IPS-NIHi11 (cell line): Measurements from ENCODE around the gene EFCAB8.
"Not testable (repeated sequence)": the region's sequence is repeated elsewhere in the genome, so short reads cannot be mapped to it uniquely, and the experiment has no call there.

Source experiments
- DNase-seq: peaks from one replicate; pipeline ENCODE4 v3.0.0; 2012; ENCODE audit warnings: mixed read lengths, low spot score

EFCAB8 gene

DNA sequence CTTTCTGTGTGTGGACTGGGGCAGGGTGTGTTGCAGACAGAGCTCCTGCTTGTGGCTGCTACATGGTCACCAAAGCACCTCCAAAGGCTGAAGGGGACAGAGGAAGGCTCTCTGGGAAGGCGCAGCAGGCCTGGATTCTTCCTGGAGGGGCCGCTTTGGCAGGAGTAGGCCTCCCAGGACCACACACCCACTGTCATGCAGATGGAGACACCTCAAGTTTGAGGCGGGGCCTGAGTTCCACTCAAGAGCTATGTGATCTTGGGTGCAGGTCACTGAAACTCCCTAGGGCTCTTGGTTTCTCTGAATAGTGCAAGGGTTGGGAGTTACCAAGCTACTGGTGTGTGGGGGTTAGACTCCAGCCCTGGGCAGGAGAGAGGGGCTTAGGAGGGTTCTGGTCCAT lies 27.9 kb downstream of the EFCAB8 start:
- DNase-seq: no peak

DNA sequence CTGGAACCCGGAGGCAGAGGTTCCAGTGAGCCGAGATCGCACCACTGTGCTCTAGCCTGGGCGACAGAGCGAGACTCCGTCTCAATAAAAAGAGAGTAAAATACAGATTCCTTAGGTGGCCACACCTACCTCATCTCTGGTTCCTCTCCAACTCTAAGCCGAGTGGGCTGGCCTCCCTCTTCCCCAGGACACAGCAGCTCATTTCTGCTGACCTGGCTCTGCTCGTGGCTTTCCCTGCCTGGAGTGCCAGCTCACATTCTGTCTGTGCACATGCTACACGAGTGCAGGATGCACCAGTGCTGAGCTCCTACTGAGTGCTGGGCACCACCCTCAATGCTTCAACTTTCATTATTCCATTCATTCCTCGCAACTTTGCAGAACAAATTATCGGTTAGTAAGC lies 28.8 kb downstream of the EFCAB8 start:
- DNase-seq: no peak

- no peak for DNase-seq
Observed at GRCh38 chr20:32888636-32889035, 29.9 kb downstream of the EFCAB8 start.

GRCh38 chr20:32889281-32889680 lies 30.6 kb downstream of the EFCAB8 start:
- no peak for DNase-seq

- DNase-seq: no peak
Observed at GRCh38 chr20:32891491-32891890, 32.8 kb downstream of the EFCAB8 start.

- DNase-seq: no peak
Observed at GRCh38 chr20:32891926-32892660, 33.4 kb downstream of the EFCAB8 start.

- DNase-seq: peak; percentile 54
Observed at GRCh38 chr20:32893263-32894025, 34.7 kb downstream of the EFCAB8 start.

DNA sequence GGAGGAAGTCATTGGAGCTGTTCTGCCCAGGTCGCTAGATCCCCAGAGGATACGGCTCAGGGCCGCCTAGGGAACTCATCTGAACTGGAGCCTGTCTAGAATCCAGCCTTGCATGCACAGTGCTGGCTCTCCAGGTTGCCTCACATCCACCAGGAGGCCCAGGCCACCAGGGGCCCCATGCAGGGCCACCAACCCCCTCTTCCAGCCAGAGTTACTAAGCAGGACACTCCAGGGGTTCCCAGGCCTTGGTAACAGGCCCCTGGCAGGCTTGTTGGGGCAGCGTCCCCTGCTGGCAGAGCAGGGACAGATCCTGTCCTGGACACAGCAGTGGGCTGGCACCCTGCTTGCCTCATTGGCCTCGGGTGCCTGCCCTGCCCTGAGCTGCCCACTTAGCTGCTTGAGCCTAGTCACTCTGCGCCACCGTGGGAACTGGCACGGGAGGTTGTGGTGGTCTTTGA lies 35.3 kb downstream of the EFCAB8 start:
- peak; percentile 88 for DNase-seq

DNA sequence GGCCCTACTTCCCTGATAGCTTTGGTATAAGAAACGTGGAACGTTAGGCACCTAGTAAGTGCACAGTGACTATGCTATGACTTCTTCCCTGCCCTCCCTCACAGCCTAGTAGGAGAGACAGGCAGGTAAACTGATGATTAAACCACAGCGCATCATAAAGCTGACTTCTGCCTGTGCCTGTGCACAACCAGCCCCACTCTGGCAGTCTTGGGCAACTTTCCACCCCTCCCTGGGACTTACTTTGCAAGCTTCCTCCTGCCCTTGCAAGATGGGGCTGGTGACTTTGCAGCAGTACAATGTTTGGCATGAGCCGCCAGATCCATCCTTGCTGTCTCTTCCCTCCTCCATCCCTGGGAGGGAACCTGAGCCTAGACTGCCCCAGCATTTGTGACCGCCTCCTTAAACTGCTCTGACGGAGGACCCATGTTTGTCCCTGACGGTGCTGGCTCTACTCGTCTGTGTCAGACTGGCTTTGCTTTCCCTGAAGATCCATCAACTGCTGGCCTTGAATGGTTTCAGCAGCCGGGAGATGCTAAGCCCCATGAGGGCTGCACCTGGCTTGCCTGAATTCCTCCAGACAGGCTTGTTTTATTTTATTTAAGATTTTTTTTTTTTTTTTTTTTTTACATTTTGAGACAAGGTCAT lies 36.1 kb downstream of the EFCAB8 start:
- no peak for DNase-seq

- no peak for DNase-seq
Observed at GRCh38 chr20:32896521-32897280, 38.0 kb downstream of the EFCAB8 start.

DNA sequence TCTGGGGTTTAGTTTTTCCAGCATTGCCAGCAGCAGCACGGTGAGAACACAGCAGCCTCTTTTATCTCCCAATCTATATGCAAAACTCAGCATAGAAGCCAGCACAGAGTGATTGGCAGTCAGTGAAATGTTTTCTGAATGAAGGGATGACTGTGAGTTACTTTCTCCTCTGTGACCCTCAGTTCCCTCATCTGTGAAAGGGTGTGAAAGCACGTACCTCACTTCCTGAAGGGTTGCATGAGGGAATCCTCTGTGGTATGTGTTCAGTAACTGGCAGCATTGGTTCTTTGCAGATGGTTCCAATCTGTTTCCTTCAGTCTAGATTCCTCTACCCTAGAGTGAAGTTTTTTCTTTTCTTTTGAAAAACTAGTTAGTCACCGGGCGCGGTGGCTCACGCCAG lies 40.0 kb downstream of the EFCAB8 start:
- no peak for DNase-seq

DNA sequence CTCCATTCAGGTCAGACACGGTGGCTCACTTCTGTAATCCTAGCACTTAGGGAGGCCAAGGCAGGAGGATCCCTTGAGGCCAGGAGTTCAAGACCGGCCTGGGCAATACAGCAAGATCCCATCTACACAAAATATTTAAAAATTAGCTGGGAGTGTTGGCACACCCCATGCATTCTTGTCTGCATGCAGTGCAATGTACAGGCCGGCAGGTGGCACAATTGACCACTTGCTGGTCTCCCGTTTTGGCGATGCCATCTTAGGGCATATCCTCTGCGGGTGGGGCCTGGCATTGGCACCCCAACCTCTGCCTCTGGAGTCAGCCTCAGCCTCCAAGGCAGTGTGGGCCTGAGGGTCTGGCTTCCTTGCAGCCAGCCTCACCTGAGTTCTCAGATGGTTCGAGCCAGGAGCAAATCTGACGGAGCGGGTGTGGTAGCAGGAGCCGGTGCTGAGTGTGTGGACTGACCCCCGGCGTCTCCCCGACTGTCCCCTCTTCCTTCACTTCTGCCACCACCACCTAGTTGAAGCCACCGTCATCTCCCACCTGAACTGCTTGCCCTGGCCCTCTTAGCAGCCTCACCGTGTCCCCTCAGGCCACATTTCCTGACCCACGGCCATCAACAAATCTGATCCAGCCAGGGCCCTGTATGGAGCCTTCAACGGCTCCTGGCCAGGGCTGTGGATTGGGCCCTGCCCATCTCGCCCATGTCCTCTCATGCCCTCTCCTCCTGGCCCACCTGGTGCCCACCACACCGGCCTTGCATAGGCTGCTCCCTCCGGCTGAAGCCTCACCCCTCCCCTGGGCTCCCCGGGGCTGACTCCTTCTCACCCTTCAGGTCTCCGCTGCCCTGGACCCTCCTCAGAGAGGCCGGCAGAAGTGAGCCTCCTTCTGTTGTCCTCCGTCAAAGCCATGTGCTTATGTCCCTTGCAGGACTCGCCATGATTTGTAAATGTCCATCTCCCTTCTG lies 44.0 kb downstream of the EFCAB8 start:
- DNase-seq: peak; percentile 81

DNA sequence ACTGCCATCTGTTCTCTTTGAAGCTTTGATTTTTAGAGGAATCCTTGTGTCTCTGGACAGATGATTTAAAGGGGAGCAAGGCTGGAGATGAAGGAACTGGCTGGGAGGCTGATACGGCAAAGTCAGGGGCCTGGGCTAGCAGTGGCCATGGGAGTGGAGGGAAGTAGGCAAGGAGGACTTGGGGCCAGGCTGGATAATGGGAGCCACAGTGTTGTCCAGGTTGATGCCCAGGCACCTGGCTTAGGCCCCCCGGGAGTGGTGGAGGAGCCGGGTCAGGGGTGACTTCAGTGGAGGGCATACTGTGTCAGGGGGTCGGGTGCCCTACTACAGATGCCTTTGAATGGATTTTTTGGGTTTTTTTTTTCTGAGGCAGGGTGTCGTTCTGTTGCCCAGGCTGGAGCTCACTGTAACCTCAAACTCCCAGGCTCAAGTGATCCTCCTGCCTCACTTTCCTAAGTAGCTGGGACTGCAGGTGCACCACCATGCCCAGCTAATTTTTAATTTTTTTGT lies 45.0 kb downstream of the EFCAB8 start:
- DNase-seq: no peak

- not testable (repeated sequence) for DNase-seq
Observed at GRCh38 chr20:32904678-32905077, 46.0 kb downstream of the EFCAB8 start.

GRCh38 chr20:32906200-32906599 lies 47.5 kb downstream of the EFCAB8 start:
- DNase-seq: no peak

DNA sequence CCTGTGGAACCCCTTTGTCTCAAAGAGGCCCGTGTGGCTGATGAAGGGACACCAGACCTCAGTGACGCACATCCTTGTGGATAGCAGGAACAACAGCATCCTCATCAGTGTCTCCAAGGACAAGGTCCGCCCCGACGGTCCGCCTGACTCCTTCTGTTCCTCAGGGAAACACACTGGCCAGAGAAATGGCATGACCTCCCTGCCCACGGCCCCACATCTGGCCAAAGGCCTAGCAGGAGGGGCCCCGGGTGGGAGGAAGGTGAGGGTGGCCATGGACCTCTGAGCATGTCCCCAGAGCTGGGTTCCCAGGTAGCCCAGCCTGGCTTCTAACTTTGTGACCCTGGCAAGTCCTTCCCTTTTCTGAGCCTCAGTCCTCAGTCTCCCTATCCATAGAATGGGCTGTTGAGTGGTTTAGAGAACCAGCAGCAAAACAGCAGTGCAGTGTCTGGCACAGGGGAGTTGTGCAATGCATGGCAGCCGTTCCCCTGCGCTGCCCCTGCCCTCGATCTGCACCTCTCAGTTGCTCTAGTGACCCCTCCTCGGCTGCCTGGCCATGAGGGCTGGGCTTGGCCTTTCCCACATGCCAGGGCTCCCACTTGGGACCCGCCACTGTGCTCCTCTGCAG lies 48.3 kb downstream of the EFCAB8 start:
- DNase-seq: no peak

DNA sequence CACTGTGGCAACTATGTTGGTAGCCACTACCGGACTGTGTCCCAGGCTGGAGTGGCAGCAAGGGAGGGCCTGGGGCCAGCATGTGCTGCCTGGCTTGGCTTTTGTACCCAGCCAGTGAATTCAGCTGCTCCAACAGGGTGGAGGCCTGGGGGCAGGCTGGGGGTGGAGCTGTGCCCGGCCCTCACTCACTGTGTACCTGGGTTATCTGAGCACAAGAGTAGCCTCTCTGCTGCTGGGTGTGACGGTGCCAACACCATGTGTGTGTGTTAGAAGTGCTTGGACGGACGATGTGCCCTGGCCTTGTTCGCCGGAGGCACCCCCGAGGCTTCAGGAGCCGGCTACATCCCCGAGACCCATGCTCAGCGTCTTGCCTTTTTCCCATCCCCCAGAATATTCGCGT lies 49.2 kb downstream of the EFCAB8 start:
- DNase-seq: no peak

- no peak for DNase-seq
Observed at GRCh38 chr20:32908334-32909292, 49.9 kb downstream of the EFCAB8 start.

DNA sequence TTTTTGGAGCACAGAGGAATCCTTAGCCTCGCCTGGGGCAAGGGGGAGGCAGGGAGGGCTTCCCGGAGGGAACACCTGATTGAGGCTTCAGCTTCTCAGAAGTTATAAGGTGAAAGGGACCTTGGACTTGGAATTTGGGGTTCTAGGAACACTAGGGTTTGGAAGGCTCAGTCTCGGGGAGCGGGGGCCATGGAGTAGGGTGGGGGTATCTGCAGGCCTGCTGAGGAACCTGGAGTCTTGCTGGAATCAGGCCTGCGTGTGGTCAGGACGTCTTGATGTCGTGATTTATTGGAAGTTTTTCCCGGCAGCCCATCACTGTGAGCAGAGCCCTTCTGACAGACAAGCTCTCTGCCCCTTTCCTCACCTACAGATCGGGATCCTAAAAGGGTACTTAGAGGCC lies 50.7 kb downstream of the EFCAB8 start:
- no peak for DNase-seq
